GM19035 (cell line): Measurements from ENCODE around the gene COMMD10.
A peak's percentile ranks its signal among the peaks of the same experiment; 100 is the strongest.
"Not testable (repeated sequence)": the region's sequence is repeated elsewhere in the genome, so short reads cannot be mapped to it uniquely, and the experiment has no call there.

Source experiments
- ATAC-seq: cut with Tn5 transposase; IDR thresholded peaks from one replicate; pipeline ENCODE4 v1.9.1; 2021; ENCODE audit not compliant: unreplicated experiment

The COMMD10 gene

GRCh38 chr5:116097301-116097700 is 12.5 kb downstream of the COMMD10 start:
- ATAC-seq, result no peak

GRCh38 chr5:116098998-116099397 is 14.2 kb downstream of the COMMD10 start:
- no peak for ATAC-seq

- not testable (repeated sequence) for ATAC-seq
These were observed 20.1 kb downstream of the COMMD10 start for GRCh38 chr5:116104941-116105340.

GRCh38 chr5:116115163-116115562 is 30.3 kb downstream of the COMMD10 start:
- no peak for ATAC-seq

GRCh38 chr5:116130471-116130870 is 45.6 kb downstream of the COMMD10 start:
- no peak for ATAC-seq

- no peak for ATAC-seq
These were observed 46.2 kb downstream of the COMMD10 start for GRCh38 chr5:116130976-116131375.

- no peak for ATAC-seq
These were observed 48.5 kb downstream of the COMMD10 start for GRCh38 chr5:116133281-116133680.

GRCh38 chr5:116135344-116135743 is 50.5 kb downstream of the COMMD10 start:
- ATAC-seq, result peak; percentile 99

- ATAC-seq, result no peak
These were observed 52.9 kb downstream of the COMMD10 start for GRCh38 chr5:116137544-116138378.

- no peak for ATAC-seq
These were observed 57.7 kb downstream of the COMMD10 start for GRCh38 chr5:116142495-116142894.

- ATAC-seq, result no peak
These were observed 59.3 kb downstream of the COMMD10 start for GRCh38 chr5:116144103-116144502.

GRCh38 chr5:116144991-116145390 is 60.2 kb downstream of the COMMD10 start:
- no peak for ATAC-seq

- no peak for ATAC-seq
These were observed 60.6 kb downstream of the COMMD10 start for GRCh38 chr5:116145416-116145815.

- no peak for ATAC-seq
These were observed 67.3 kb downstream of the COMMD10 start for GRCh38 chr5:116152169-116152568.

- ATAC-seq, result no peak
These were observed 68.9 kb downstream of the COMMD10 start for GRCh38 chr5:116153687-116154174.

- ATAC-seq, result no peak
These were observed 69.4 kb downstream of the COMMD10 start for GRCh38 chr5:116154252-116154651.

- ATAC-seq, result no peak
These were observed 70.1 kb downstream of the COMMD10 start for GRCh38 chr5:116154931-116155330.

- no peak for ATAC-seq
These were observed 73.1 kb downstream of the COMMD10 start for GRCh38 chr5:116157902-116158301.

GRCh38 chr5:116159006-116159405 is 74.2 kb downstream of the COMMD10 start:
- no peak for ATAC-seq

- ATAC-seq, result no peak
These were observed 89.3 kb downstream of the COMMD10 start for GRCh38 chr5:116174111-116174510.

- ATAC-seq, result no peak
These were observed 91.3 kb downstream of the COMMD10 start for GRCh38 chr5:116176121-116176520.

- no peak for ATAC-seq
These were observed 94.1 kb downstream of the COMMD10 start for GRCh38 chr5:116178925-116179324.

GRCh38 chr5:116209166-116209565 is 124.3 kb downstream of the COMMD10 start:
- ATAC-seq, result no peak
